ENCODE measurements around the gene NT5C1A.

Gene NT5C1A

GRCh38 chr1:39689214-39689613, 17.3 kb upstream of the NT5C1A start:
- DNase-seq: no peak

DNA sequence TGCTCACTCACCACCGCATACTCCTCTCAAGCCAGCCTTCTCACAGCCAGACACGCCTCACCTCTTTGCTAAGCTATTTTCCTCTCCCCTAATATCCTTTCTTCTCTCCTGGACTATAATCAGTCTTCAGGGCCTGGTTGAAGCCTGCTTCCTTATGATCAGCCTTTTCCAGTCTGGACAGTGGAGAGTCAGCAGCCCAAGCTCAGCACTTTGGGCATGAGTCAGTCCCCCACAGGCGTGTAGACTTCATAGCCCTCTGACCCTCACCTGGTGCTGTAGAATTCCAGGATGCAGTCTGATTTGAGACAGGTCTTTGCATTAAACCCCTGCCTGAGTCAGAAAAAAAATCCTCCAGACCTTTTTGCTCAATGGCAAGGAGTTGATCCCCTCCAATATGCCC, 16.8 kb upstream of the NT5C1A start:
- no peak for DNase-seq

DNA sequence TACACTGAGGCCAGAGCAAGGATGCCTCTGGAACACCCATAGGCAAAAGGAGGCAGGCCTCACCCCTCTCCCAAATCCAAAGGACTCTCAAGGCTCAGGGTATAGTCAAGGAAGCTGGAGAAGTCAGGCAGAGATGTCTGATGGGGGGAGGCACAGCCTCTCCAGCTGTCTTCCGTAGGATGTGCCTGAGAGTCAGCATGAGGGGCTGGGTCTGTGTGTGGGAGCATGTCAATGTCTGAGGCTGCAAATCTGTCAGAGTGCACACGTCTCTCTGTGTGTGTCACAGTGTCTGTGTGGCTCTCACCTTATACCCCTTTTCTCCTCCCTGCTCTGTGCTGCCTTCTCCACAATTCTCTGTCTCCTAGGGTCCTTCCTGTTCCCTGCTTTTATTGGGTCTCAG, 15.3 kb upstream of the NT5C1A start:
- no peak for DNase-seq

DNA sequence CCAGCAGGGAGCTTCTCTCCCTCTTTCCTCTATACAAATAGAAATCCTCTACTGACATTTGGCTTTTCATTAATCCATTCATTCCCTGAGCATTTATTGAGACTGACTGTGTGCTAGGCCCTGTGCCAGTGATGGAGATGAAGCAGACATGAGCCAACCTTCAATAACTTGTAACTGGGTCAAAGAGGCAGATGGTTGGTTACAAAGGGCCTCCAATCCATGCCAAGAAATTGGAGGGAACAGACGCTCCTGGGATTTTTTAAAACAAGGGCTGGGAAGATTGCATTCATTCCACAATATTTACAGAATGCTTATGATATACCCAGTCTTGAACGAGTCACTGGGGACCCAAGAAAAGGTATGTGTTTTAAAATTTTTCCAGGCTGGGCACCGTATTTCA, 13.2 kb upstream of the NT5C1A start:
- no peak for DNase-seq

GRCh38 chr1:39684313-39684664, 12.4 kb upstream of the NT5C1A start:
- DNase-seq: no peak

DNA sequence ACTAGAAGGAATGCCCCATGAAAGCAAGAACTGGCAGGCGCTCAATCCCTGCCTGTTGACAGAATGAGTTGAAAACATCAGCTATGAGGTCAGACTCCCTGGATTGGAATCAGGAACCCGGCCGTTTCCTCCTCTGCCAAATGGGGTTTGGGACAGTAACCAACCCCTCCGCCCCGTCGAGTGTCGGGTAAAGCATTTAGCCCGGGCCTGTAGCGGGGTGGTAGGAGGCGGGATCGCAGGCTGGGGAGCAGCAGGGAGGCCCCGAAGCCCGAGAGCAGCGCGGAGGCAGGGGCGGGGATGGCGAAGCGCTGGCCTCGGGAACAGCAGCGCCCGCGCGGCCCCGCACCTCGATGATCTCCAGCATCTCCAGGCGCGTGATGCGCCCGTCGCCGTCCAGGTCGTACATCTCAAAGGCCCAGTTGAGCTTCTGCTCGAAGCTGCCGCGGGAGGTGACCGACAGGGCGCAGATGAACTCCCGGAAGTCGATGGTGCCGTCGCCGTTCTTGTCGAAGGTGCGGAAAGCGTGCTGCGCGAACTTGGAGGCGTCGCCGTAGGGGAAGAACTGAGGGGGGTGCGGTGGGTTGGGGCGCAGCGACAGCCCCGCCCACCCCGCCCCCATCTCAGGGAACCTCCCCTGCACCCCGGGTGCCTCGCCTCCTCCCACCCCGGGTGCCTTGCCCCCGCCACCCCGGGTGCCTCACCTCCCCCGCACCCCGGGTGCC, 11.8 kb upstream of the NT5C1A start:
- no peak for DNase-seq

DNA sequence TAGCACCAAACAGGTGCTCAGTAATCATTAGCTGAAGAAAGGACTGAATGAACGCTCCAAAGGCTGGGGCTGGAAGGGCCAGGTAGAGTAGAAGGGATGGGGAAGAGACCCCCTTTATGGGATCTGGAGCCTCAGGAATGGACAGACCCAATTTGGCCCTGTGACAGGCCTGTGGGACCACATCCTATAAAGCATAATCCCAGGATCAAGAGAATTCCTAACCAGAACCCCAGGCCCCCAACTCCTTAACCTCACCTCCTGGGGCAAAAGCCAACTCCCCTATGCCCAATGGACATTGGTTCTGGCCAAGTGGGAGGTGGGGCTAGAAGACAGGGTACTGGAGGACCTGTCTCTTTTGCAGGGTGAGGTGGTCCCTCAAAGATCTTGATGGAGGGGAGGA, 10.1 kb upstream of the NT5C1A start:
- no peak for DNase-seq

- no peak for DNase-seq
Observed at GRCh38 chr1:39681294-39681693, 9.4 kb upstream of the NT5C1A start.

GRCh38 chr1:39680751-39681150, 8.8 kb upstream of the NT5C1A start:
- DNase-seq: no peak

DNA sequence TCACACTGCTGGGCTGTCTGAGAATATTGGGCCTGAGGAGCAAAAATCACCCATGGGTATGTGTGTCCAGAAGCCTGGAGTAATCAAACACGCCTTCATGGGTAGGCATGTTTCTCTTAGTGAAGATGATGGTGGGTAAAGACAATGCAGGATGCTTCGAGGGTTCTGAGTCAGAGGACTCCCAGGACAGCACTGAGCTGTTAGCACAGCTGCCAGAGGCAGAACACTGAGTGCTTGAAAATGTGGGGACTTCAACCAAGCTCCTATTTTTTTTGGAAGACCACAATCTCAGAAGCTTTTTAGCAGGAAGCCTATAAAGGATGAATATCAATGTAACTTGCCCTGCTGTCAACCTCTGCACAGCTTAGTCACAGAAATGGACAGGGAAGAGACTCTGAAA, 7.9 kb upstream of the NT5C1A start:
- DNase-seq: no peak

- no peak for DNase-seq
Observed at GRCh38 chr1:39678889-39679288, 7.0 kb upstream of the NT5C1A start.

DNA sequence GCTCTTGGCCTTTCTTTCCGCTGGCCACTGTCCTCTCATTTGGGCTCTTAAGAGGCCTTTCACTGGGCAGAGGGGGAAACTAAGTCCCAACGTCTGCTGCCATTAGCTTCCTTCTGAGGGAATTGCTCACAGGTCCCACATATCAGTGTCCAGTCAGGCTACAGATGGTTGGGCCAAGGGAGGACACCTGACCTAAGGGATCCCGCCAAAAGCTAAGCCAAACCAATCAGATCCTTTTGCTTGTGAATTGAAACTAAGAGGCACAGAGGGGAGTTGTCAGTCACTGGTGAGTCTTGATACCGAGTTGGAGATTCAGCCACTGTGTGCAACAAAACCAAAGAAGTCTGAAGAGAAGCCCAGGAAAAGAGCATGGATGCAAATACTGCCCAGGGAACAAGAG, 5.7 kb upstream of the NT5C1A start:
- DNase-seq: no peak

- no peak for DNase-seq
Observed at GRCh38 chr1:39676948-39677548, 5.1 kb upstream of the NT5C1A start.

- DNase-seq: no peak
Observed at GRCh38 chr1:39675220-39675619, 3.3 kb upstream of the NT5C1A start.

- no peak for DNase-seq
Observed at GRCh38 chr1:39673215-39673614, 1.3 kb upstream of the NT5C1A start.

GRCh38 chr1:39672551-39672947, 642 bp upstream of the NT5C1A start:
- no peak for DNase-seq

DNA sequence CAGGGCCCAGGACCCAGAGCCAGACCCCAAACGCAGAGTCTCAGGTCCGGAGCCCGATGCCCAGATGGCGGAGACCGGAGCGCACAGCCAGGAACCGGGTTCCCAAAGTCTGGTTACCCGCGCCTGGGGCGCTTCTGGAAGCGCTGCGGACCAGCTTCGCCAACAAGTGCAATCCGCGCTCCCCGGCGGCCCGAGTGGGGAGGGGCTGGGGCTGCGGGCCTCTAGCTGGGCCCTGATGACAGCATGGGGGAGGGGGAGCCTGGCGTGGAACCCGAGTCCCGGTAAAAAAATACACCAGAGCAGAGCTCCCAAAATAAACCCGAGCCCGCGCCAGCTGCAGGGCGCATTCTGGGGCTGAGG, 494 bp downstream of the NT5C1A start:
- DNase-seq: no peak

GRCh38 chr1:39670689-39671088, 1.2 kb downstream of the NT5C1A start:
- DNase-seq: no peak

- no peak for DNase-seq
Observed at GRCh38 chr1:39668894-39669293, 3.0 kb downstream of the NT5C1A start.

GRCh38 chr1:39668111-39668510, 3.8 kb downstream of the NT5C1A start:
- no peak for DNase-seq

DNA sequence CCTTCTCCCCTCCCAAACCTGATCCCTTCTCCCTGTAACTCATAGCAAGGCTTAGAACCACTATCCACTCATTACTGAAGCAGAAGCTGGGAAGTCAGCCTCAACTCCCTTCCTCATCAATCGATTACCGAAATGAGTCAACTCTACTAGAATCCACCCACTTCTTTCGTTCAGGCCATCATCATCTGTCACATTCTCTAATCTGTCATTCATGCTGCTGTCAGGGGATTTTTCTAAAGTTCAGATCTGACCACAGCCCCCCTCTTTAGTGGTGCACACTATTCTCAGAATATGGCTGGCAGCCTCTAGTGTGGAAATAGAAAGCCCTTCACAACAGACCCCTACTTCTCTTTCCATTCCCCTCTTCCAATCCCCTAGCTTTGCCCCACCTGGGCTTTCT, 5.1 kb downstream of the NT5C1A start:
- no peak for DNase-seq

- no peak for DNase-seq
Observed at GRCh38 chr1:39663559-39663958, 8.3 kb downstream of the NT5C1A start.

GRCh38 chr1:39662861-39663260, 9.0 kb downstream of the NT5C1A start:
- no peak for DNase-seq

DNA sequence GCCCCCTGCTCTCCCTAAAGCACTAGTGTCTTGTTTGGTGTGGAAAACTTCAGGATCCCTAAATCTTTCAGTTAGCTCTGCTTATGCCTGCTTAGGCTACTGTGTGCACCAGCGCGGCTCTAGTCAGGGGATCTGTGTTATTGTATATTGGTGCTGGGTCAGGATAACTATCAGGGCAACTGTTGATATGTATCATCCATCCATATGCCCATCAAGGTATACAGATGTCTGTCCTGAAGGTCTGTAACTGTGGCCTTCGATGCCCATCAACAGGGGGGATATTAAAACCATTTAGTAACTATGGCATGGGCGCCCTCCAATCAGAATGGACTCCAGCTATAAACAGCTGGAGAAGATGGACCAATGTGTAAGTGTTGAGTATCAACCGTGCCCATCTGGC, 12.4 kb downstream of the NT5C1A start:
- DNase-seq: no peak

DNA sequence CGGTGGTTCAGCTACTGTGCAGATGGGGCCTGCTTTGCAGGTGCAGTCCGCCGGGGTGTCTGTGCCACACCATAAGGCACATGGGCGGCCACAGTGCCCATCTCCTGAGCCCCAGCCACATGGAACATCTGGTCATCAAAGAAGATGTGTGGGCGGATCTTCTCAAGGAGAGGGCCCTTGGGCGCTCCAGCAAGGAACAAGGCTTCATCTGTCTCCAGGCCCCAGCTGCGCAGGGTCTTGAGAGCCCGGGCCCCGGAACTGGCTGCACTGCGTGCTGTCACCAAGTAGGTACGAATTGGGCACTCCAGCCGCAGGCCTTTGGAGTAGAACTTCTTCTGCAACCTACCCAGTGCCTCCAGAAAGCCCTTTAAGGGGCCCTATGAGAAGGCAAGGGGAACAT, 12.8 kb downstream of the NT5C1A start:
- DNase-seq: no peak
